ENCODE results near the gene MAN2A2. TPM values are rescaled to one million over a fixed set of nuclear protein-coding genes. Genes with fewer than 3 reads are reported as not detected.
A peak's percentile ranks its signal among the peaks of the same experiment; 100 is the strongest.

The MAN2A2 gene
- total and polyA plus RNA-seq, 2 of the 8 experiments (the other 6 are each of a cell fraction or from before 2014, with no cell fraction given): 23.1 to 29.7 TPM

DNA sequence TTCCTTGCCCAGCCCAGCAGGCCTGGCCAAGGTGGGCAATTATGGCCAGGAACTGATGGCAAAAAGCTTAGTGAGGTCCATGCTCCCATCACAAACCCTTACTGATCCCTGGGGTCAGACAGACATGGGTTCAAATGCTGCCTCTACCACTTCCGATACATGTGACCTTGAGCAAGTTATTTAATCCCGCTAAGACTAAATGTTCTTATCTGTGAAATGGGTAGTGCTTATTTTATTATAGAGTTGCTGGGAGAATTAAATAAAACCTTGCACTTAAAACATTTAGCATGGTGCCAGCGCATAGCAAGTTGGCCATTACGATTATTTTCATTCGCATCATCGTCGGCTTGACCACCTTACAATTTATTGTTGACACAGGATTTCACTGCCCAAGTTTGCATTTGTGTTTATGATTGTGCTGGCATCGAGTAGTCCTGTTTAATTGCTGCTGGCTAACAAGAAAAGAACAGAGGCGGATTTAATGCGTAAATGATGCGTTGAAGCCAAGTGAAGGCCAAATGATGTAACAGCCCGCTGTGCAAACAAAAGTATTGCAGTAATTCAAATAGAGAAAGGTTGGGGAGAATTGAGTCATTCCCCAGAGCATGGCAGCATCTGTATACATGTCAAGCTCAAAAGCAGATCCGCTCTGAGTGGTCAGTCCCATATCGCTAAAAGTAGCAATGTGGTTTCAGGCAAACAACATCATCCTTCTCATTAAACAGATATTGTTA is 42.0 kb upstream of the MAN2A2 start:
- Histone ChIP-seq H3K4me3 (ENCODE audit: extremely low read depth in 1 of 4, insufficient read depth in 2 of 4, low read depth in 3 of 4, low read length in 4 of 4) (no peak overlapping the region), H2BK12ac (ENCODE audit: low read depth, low read length) (0 out of 2 replicates have a peak overlapping the region, but pooled peaks have one; percentile 40), H4K20me1 (replicated peaks in 1 of 2; ENCODE audit: control insufficient read depth in 1 of 2, insufficient read depth in 2 of 2, low read length in 2 of 2) (no peaks in the 10 kb centered on the region), H2AFZ (ENCODE audit: low read length) (no peak overlapping the region), H3K14ac (ENCODE audit: insufficient read length) (no peak overlapping the region), H3K27ac (ENCODE audit: low read depth, low read length) (no peak overlapping the region), H2AK5ac (ENCODE audit: low read depth, low read length) (no peak overlapping the region), H3K23me2 (ENCODE audit: low read depth, low read length) (peaks cover 1% of the 10 kb centered on the region; the same call in 1 of the 2 replicates), H3K4me2 (ENCODE audit: insufficient read depth in 1 of 2, low read depth in 2 of 2, low read length in 2 of 2) (no peak overlapping the region), H3K79me1 (ENCODE audit: low read depth, low read length) (no peaks in the 10 kb centered on the region), H4K8ac (ENCODE audit: extremely low read depth, insufficient read depth, low read length) (no peak overlapping the region), H3K23ac (ENCODE audit: insufficient read length) (no peak overlapping the region), H2BK15ac (ENCODE audit: low read length) (no peak overlapping the region), H4K5ac (ENCODE audit: insufficient read length, low read depth, low read length) (no peak overlapping the region), H3K4ac (replicated peaks; ENCODE audit: insufficient read length, low read depth, low read length) (no peak overlapping the region), H3K56ac (replicated peaks; ENCODE audit: insufficient read length, low read depth, low read length) (no peak overlapping the region), H2BK5ac (ENCODE audit: low read depth, low read length) (0 out of 2 replicates have a peak overlapping the region, but pooled peaks have one; percentile 19), H3K9me3 (ENCODE audit: insufficient read depth in 2 of 2, low read depth in 1 of 2, low read length in 1 of 2) (no peaks in the 10 kb centered on the region), H3K18ac (ENCODE audit: extremely low read depth, low read length) (no peak overlapping the region), H3K4me1 (replicated peaks in 1 of 4; ENCODE audit: control insufficient read depth in 3 of 4, insufficient read depth in 4 of 4, low read length in 3 of 4) (peaks cover 0 to 8% (median 5%) of the 10 kb centered on the region in 4 experiments; a peak in 6 of 7 replicates), H3K9ac (replicated peaks in 1 of 4; ENCODE audit: extremely low read depth in 1 of 4, low read depth in 3 of 4, low read length in 3 of 4) (no peak overlapping the region), H3K27me3 (replicated peaks in 1 of 4; ENCODE audit: control insufficient read depth in 3 of 4, extremely low read depth in 1 of 4, insufficient read depth in 3 of 4, low read length in 3 of 4) (no peaks in the 10 kb centered on the region), H2BK120ac (replicated peaks; ENCODE audit: low read depth, low read length) (no peak overlapping the region), H4K91ac (replicated peaks; ENCODE audit: insufficient read length, low read length) (no peak overlapping the region), H2BK20ac (ENCODE audit: low read length) (peak overlapping the region; percentile 16; the same call in 1 of the 2 replicates), H3K79me2 (ENCODE audit: control insufficient read depth in 1 of 2, insufficient read depth in 2 of 2, low read length in 2 of 2) (no peaks in the 10 kb centered on the region), H3K36me3 (ENCODE audit: control insufficient read depth in 2 of 4, insufficient read depth in 4 of 4, low read length in 3 of 4) (no peaks in the 10 kb centered on the region)
- WGBS, 2 experiments (ENCODE audit: extremely low coverage in 1 of 2, insufficient coverage in 1 of 2, insufficient read length in 1 of 2, insufficient replicate concordance in 2 of 2, low coverage in 1 of 2, low lambda C conversion rate in 2 of 2, missing lambda C conversion rate in 1 of 2): 97% methylated on average over 14 of the region's 14 CpGs; no CpG with 5 or more reads in 1 of the 2 experiments
- CTCF ChIA-PET (ENCODE audit: partially characterized antibody): interaction anchor here (0.5 to 1.3 kb wide), 4 partner anchors 18 to 499 kb away, joined by 3 read pairs; no protein-coding TSS in a partner anchor
- FAIRE-seq (no peak), DNase-seq (ENCODE audit: low read depth in 1 of 2, low spot score in 2 of 2) (no peak)
- POLR2A ChIA-PET (ENCODE audit: partially characterized antibody): interaction anchor here (0.8 to 1.2 kb wide), 2 partner anchors 18 to 22 kb away, joined by 3 read pairs; no protein-coding TSS in a partner anchor
- TF ChIP-seq ASH2L (IDR thresholded peaks at IDR 0.05; ENCODE audit: low read length) (no peak), CHD2 (IDR thresholded peaks at IDR 0.05; ENCODE audit: low read length) (no peak), CEBPB (IDR thresholded peaks at IDR 0.05; ENCODE audit: low read depth, low read length) (no peak), EGR1 (IDR thresholded peaks at IDR 0.05; ENCODE audit: borderline replicate concordance, low read depth, low read length) (no peak), BRCA1 (IDR thresholded peaks at IDR 0.05; ENCODE audit: low read depth, low read length) (no peak), POLR2A (IDR thresholded peaks at IDR 0.05; ENCODE audit: control extremely low read depth in 1 of 2, low read depth in 2 of 2, low read length in 2 of 2) (no peak), TAF1 (IDR thresholded peaks at IDR 0.05; ENCODE audit: low read depth, low read length) (no peak), CBX5 (IDR thresholded peaks at IDR 0.05; ENCODE audit: low read depth, low read length) (no peak), CTBP2 (IDR thresholded peaks at IDR 0.05; ENCODE audit: borderline replicate concordance, insufficient read depth, insufficient read length, low read length) (no peak), POU5F1 (IDR thresholded peaks at IDR 0.05; ENCODE audit: low read depth, low read length) (no peak), GABPA (IDR thresholded peaks at IDR 0.05; ENCODE audit: borderline replicate concordance, insufficient read depth, low read length) (no peak), TEAD4 (IDR thresholded peaks at IDR 0.05; ENCODE audit: low read depth, low read length) (no peak)
- TF ChIP-seq, protein P1, sequence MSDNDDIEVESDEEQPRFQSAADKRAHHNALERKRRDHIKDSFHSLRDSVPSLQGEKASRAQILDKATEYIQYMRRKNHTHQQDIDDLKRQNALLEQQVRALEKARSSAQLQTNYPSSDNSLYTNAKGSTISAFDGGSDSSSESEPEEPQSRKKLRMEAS (IDR thresholded peaks at IDR 0.05): no peak
